ENCODE data around the gene CCDC51. TPM values are rescaled to one million over a fixed set of nuclear protein-coding genes. Genes with fewer than 3 reads are reported as not detected.
"Not testable (repeated sequence)": the region's sequence is repeated elsewhere in the genome, so short reads cannot be mapped to it uniquely, and the experiment has no call there.

The CCDC51 gene
- polyA plus RNA-seq, 2 of the 4 experiments (the other 2 are of a cell fraction) = 19.8 to 26.7 TPM

DNA sequence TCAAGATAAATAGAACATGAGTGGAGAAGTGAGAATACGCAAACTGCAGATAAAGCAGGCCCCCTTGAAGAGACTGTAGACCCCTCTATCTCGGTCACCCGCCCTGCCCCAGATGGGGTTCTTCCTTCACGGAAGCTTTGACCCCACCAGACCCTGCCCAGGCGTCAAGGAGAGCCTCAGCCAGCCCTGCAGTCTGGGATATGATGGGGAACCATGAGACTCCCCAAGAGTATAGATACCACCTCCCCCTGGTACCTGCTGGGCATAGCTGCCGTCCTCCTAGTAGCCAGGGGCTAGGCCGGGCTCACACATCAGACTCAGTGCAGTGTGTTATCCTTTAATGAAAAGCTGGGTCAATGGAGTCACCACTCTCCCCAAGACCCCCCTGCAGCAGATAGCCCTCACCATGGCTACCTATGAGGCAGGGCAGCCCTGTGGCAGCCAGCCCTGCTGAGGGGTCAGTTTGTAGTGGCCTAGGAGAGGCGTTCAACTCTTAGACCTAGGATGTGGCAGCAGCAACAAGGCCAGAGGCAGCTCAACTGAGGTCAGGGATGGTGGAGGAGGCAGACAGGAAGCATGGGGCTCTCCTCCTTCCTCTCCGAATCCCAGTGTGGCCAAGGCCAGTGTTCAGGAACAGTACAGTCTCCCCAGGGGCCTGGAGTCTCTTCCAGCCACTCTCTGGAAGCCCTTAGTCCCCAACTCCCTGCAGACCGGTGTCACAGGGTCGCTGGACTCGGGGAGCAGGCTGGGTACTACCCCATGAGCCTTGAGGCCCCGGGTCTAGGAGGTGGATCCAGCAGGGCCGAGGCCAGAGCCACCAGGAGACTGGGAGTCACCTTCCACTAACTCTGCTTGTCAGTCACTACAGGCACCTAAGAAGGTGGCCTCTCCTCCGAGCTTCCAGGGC, 36.1 kb downstream of the CCDC51 start:
- Histone ChIP-seq H3K4me2 (no peak overlapping the region), H3K9me3 (no peaks in the 10 kb centered on the region), H3K4me3 (no peak overlapping the region), H3K27ac (no peak overlapping the region), H3K4me1 (peaks cover 10% of the 10 kb centered on the region)
- 89% methylated on average over 10 of the region's 15 CpGs for WGBS (ENCODE audit: missing lambda C conversion rate)
- TF ChIP-seq MAZ (IDR thresholded peaks at IDR 0.05; ENCODE audit: borderline replicate concordance, low read depth, low read length) (no peak), ZC3H11A (IDR thresholded peaks at IDR 0.05) (no peak), GATA3 (IDR thresholded peaks at IDR 0.05; ENCODE audit: borderline replicate concordance) (no peak), E2F6 (IDR thresholded peaks at IDR 0.05; ENCODE audit: borderline replicate concordance, low read depth) (no peak), CTCF (IDR thresholded peaks at IDR 0.05) (no peak), SMC3 (IDR thresholded peaks at IDR 0.05) (no peak), MAFK (IDR thresholded peaks at IDR 0.05; ENCODE audit: partially characterized antibody) (no peak), TFCP2L1 (CRISPR knock-in tag; IDR thresholded peaks at IDR 0.05) (no peak), NFE2L2 (conservative IDR thresholded peaks at IDR 0.05; ENCODE audit: low read length) (no peak), RCOR1 (IDR thresholded peaks at IDR 0.05; ENCODE audit: low read depth, low read length) (no peak), JUNB (IDR thresholded peaks at IDR 0.05) (no peak), CEBPB (IDR thresholded peaks at IDR 0.05) (no peak), RNF2 (IDR thresholded peaks at IDR 0.05; ENCODE audit: borderline replicate concordance, low read depth) (no peak)
- CTCF ChIA-PET = interaction anchor here (0.8 to 31.5 kb wide), 3 partner anchors 20 to 125 kb away, joined by 3 to 488 read pairs (median 4); partner anchors contain the start of gene PLXNB1
- ATAC-seq (no peak), FAIRE-seq (no peak), DNase-seq (ENCODE audit: low read depth in 1 of 2, low spot score in 1 of 2) (no peak)
- POLR2A ChIA-PET = no interaction called here

DNA sequence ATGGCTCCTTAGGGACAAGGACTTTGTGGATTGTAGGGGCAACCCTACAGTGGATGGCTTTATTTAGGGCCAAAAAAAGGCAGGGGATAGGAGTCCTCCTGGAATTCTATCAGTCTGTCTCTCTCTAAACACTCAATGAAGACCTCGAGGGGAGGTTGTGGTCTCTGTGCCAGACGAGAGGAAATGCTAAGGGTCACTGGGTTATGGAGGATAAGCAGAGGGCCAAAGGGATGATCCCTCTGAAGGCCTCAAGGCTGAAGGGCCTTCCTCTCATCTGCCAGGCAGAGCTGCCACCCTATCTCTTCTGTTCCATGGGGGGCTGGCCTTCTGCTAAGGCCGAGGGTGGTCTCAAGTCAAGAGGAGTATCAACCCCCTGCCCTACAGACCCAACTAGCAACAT, 37.0 kb downstream of the CCDC51 start:
- POLR2A ChIA-PET = no interaction called here
- DNase-seq (ENCODE audit: low read depth in 1 of 2, low spot score in 1 of 2) (no peak), ATAC-seq (no peak), FAIRE-seq (no peak)
- TF ChIP-seq ZC3H11A (IDR thresholded peaks at IDR 0.05) (no peak), MAFK (IDR thresholded peaks at IDR 0.05; ENCODE audit: partially characterized antibody) (no peak), RARB (CRISPR knock-in tag; IDR thresholded peaks at IDR 0.05) (no peak), POLR2A (IDR thresholded peaks at IDR 0.05; ENCODE audit: low read length) (no peak)
- Histone ChIP-seq H3K27ac (no peak overlapping the region; a peak in 1 of 6 replicates), H3K4me1 (peaks cover 10% of the 10 kb centered on the region), H3K4me2 (no peak overlapping the region), H3K9me3 (no peaks in the 10 kb centered on the region), H3K4me3 (no peak overlapping the region)
- CTCF ChIA-PET = interaction anchor here (3.6 to 31.5 kb wide), 2 partner anchors 8 to 29 kb away, joined by 18 to 488 read pairs; partner anchors contain the start of gene PLXNB1
- WGBS (ENCODE audit: missing lambda C conversion rate) = 77% methylated on average over 3 of the region's 3 CpGs

GRCh38 chr3:48402281-48402732, 37.6 kb downstream of the CCDC51 start:
- TF ChIP-seq, protein P1, sequence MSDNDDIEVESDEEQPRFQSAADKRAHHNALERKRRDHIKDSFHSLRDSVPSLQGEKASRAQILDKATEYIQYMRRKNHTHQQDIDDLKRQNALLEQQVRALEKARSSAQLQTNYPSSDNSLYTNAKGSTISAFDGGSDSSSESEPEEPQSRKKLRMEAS (IDR thresholded peaks at IDR 0.05) = peak; percentile 48; the same call in 1 of the 2 replicates
- TF ChIP-seq USF2 (IDR thresholded peaks at IDR 0.05) (peak; percentile 15; the same call in 1 of the 2 replicates), BHLHE40 (IDR thresholded peaks at IDR 0.05; ENCODE audit: low read depth, low read length) (peak; percentile 63; the same call in 1 of the 2 replicates), ZFP36 (IDR thresholded peaks at IDR 0.05; ENCODE audit: borderline replicate concordance, partially characterized antibody) (no peak)
- ATAC-seq (no peak), FAIRE-seq (no peak), DNase-seq (ENCODE audit: low read depth in 1 of 2, low spot score in 1 of 2) (no peak)
- no peak overlapping the region for H3K4me3 ChIP-seq
- peak overlapping the region; percentile 14; the same call in 1 of the 3 replicates for H3K4me2 ChIP-seq
- peaks cover 10% of the 10 kb centered on the region for H3K4me1 ChIP-seq
- H3K27ac ChIP-seq = peak overlapping the region; percentile 7 to 20; a peak in 2 of 6 replicates
- ChIA-PET POLR2A (no interaction called here), CTCF (interaction anchor here (1.9 to 31.5 kb wide), 6 partner anchors 9 to 147 kb away, joined by 13 to 488 read pairs (median 17); partner anchors contain the start of genes ATRIP, CCDC51, PLXNB1 and TMA7)
- WGBS (ENCODE audit: missing lambda C conversion rate) = 18% methylated on average over 7 of the region's 8 CpGs
- H3K9me3 ChIP-seq = no peaks in the 10 kb centered on the region

GRCh38 chr3:48401434-48401901, 38.5 kb downstream of the CCDC51 start:
- CTCF ChIA-PET = interaction anchor here (0.6 to 31.5 kb wide), 32 partner anchors 10 to 207 kb away, joined by 3 to 488 read pairs (median 4); partner anchors contain the start of genes ATRIP, CAMP, CCDC51 and PLXNB1
- H3K4me2 ChIP-seq; H3K4me3 ChIP-seq; ATAC-seq; DNase-seq (ENCODE audit: low read depth in 1 of 2, low spot score in 1 of 2); H3K27ac ChIP-seq; FAIRE-seq; H3K9me3 ChIP-seq: not testable (repeated sequence)
- peaks cover 10% of the 10 kb centered on the region for H3K4me1 ChIP-seq
- POLR2A ChIA-PET = interaction anchor here (1.0 to 1.8 kb wide), 2 partner anchors 35 to 38 kb away, joined by 5 read pairs; partner anchors contain the start of genes CCDC51 and TMA7
- WGBS (ENCODE audit: missing lambda C conversion rate) = 91% methylated on average over 12 of the region's 12 CpGs

All from A549 (cell line).